GM12878 (cell line): ENCODE data around the gene SLC23A2. TPM values are rescaled to one million over a fixed set of nuclear protein-coding genes. Genes with fewer than 3 reads are reported as not detected.

Experiments used
- ATAC-seq: fragments of 200-7000 bp; cut with Tn5 transposase; 3 replicates; pipeline ENCODE4 v1.9.1; 2020; ENCODE audit warnings: mild to moderate bottlenecking, moderate library complexity
- BruUV-seq: library from RNA; stranded (reverse); fragments of 400-500 nt; replicated peaks from 2 replicates; lab custom pipeline; 2021; lab: Mats Ljungman, UMichigan
- CTCF ChIA-PET: fragments of 300-600 bp; sonication (Branson Sonifier 250); formaldehyde crosslinking; extraction: SDS; loops from one replicate; lab custom pipeline; 2021; ENCODE audit warnings: inconsistent platforms; lab: Yijun Ruan, JAX
- POLR2A ChIA-PET: fragments of 350-600 bp; formaldehyde crosslinking; extraction: SDS; loops from one replicate; lab custom pipeline; 2021; ENCODE audit warnings: inconsistent platforms; lab: Charles Lee
- RAD21 ChIA-PET: fragments of 300-600 bp; sonication (Branson Sonifier 250); formaldehyde crosslinking; loops from one replicate; lab custom pipeline; 2023; ENCODE audit warnings: antibody characterized with exemption; ENCODE audit not compliant: unreplicated experiment; lab: Charles Lee
- SMC1A ChIA-PET: fragments of 300-600 bp; sonication (Branson Sonifier 250); formaldehyde crosslinking; loops from one replicate; lab custom pipeline; 2023; ENCODE audit not compliant: unreplicated experiment, uncharacterized antibody; lab: Charles Lee
- DNase-seq: peaks from one replicate; pipeline ENCODE4 v3.0.0-alpha.2; 2011; ENCODE audit warnings: low read depth, low spot score
- FAIRE-seq: peaks from 3 replicates; lab custom pipeline; 2011; peaks lifted over from hg19 to GRCh38; lab: Jason Lieb, UNC
- H2AFZ ChIP-seq: 2 replicates; pipeline ENCODE4 v1.6.0; 2011; ENCODE audit warnings: low read depth, low read length, control low read depth; ENCODE audit not compliant: control insufficient read depth
- H3K27ac ChIP-seq: 2 replicates; pipeline ENCODE4 v1.5.1; 2011; ENCODE audit warnings: control low read depth; ENCODE audit not compliant: control insufficient read depth, insufficient read depth
- H3K27me3 ChIP-seq, 2 experiments: replicated peaks in 1 of 2; 2 replicates each; pipeline versions ENCODE4 v1.6.0 to v1.6.1; 2011; ENCODE audit warnings: low read length in 1 of 2; ENCODE audit not compliant: control insufficient read depth in 2 of 2, insufficient read depth in 2 of 2
- H3K36me3 ChIP-seq, 2 experiments: 2 replicates each; pipeline ENCODE4 v1.5.1; 2011; ENCODE audit warnings: low read length in 1 of 2; ENCODE audit not compliant: control insufficient read depth in 2 of 2, insufficient read depth in 2 of 2
- H3K4me1 ChIP-seq: 2 replicates; pipeline ENCODE4 v1.6.1; 2011; ENCODE audit warnings: mild to moderate bottlenecking, low read length, moderate library complexity, mixed read lengths; ENCODE audit not compliant: control insufficient read depth, insufficient read depth
- H3K4me2 ChIP-seq: 2 replicates; pipeline ENCODE4 v1.6.0; 2011; ENCODE audit warnings: control low read depth; ENCODE audit not compliant: control insufficient read depth, insufficient read depth
- H3K4me3 ChIP-seq: fragments of 200-600 bp; sonication (generic); 2 replicates; pipeline ENCODE4 v1.5.1; 2016
- H3K79me2 ChIP-seq: 2 replicates; pipeline ENCODE4 v1.6.0; 2011; ENCODE audit warnings: low read length; ENCODE audit not compliant: control insufficient read depth, insufficient read depth
- H3K9ac ChIP-seq: 2 replicates; pipeline ENCODE4 v1.8.0; 2011; ENCODE audit warnings: low read length, control low read depth, mixed read lengths; ENCODE audit not compliant: control insufficient read depth, insufficient read depth
- H3K9me3 ChIP-seq: replicated peaks from 3 replicates; pipeline ENCODE4 v1.5.1; 2011; ENCODE audit warnings: mild to moderate bottlenecking, low read length; ENCODE audit not compliant: control insufficient read depth, insufficient read depth
- H4K20me1 ChIP-seq: 2 replicates; pipeline ENCODE4 v1.6.0; 2011; ENCODE audit not compliant: control insufficient read depth, insufficient read depth
- BRCA1 ChIP-seq: IDR thresholded peaks from 2 replicates; pipeline ENCODE4 v1.6.1; 2011; ENCODE audit warnings: low read depth, low read length, improper control_type of control experiment
- ETV6 ChIP-seq, 2 experiments: fragments of 450-650 bp in 1 of 2; IDR thresholded peaks in 1 of 2; conservative IDR thresholded peaks in 1 of 2; 2 replicates each; pipeline ENCODE4 v1.6.1; 2014; ENCODE audit warnings: antibody characterized with exemption in 1 of 2, borderline replicate concordance in 1 of 2, low read depth in 1 of 2, mild to moderate bottlenecking in 1 of 2, moderate library complexity in 1 of 2
- FOXK2 ChIP-seq: fragments of 450-650 bp; IDR thresholded peaks from 2 replicates; pipeline ENCODE4 v1.6.1; 2017; ENCODE audit warnings: mild to moderate bottlenecking, moderate library complexity
- LARP7 ChIP-seq: fragments of 450-650 bp; IDR thresholded peaks from 2 replicates; pipeline ENCODE4 v1.6.1; 2017; ENCODE audit warnings: mild to moderate bottlenecking
- MEF2A ChIP-seq: IDR thresholded peaks from 2 replicates; pipeline ENCODE4 v1.6.1; 2011; ENCODE audit warnings: low read depth, mild to moderate bottlenecking, low read length, moderate library complexity; ENCODE audit not compliant: insufficient read depth
- NFIC ChIP-seq: IDR thresholded peaks from 2 replicates; pipeline ENCODE4 v1.6.1; 2012; ENCODE audit warnings: low read depth, mild to moderate bottlenecking, inconsistent platforms, low read length, moderate library complexity
- NR2F1 ChIP-seq: fragments of 450-650 bp; conservative IDR thresholded peaks from 2 replicates; pipeline ENCODE4 v1.6.1; 2017; ENCODE audit warnings: mild to moderate bottlenecking
- PAX5 ChIP-seq: IDR thresholded peaks from 2 replicates; pipeline ENCODE4 v1.6.1; 2011; ENCODE audit warnings: low read depth, low read length, borderline replicate concordance
- POU2F2 ChIP-seq: IDR thresholded peaks from 3 replicates; pipeline ENCODE4 v1.6.1; 2011; ENCODE audit warnings: low read depth, mild to moderate bottlenecking, low read length, borderline replicate concordance
- SRF ChIP-seq, 2 experiments: IDR thresholded peaks; 2 replicates each; pipeline ENCODE4 v1.6.1; 2011; ENCODE audit warnings: low read depth in 2 of 2, low read length in 2 of 2, mild to moderate bottlenecking in 1 of 2, moderate library complexity in 1 of 2
- STAT3 ChIP-seq: IDR thresholded peaks from 2 replicates; pipeline ENCODE4 v1.6.1; 2011; ENCODE audit warnings: low read depth, low read length, improper control_type of control experiment
- TAF1 ChIP-seq: IDR thresholded peaks from 2 replicates; pipeline ENCODE4 v1.6.1; 2011; ENCODE audit warnings: mild to moderate bottlenecking, low read depth, low read length, borderline replicate concordance
- USF1 ChIP-seq: IDR thresholded peaks from 2 replicates; pipeline ENCODE4 v1.6.1; 2011; ENCODE audit warnings: borderline replicate concordance, low read depth, mild to moderate bottlenecking, moderate library complexity, mixed read lengths, low read length; ENCODE audit not compliant: insufficient read depth; ENCODE audit errors: extremely low read length
- ZNF622 ChIP-seq: fragments of 450-650 bp; IDR thresholded peaks from 2 replicates; pipeline ENCODE4 v1.6.1; 2017; ENCODE audit warnings: mild to moderate bottlenecking, inconsistent platforms
- WGBS: methylation state at CpG from one replicate; pipeline ENCODE4 v1.1.6; 2016; ENCODE audit warnings: low lambda C conversion rate; ENCODE audit not compliant: insufficient replicate concordance, insufficient coverage; ENCODE audit errors: missing lambda C conversion rate; 5-methylcytosine and 5-hydroxymethylcytosine counted together
- in situ Hi-C: fragments of 300-500 bp; cut with MboI; formaldehyde crosslinking; loops from 9 replicates; pipeline ENCODE4 v1.14.3; 2018; ENCODE audit warnings: mixed read lengths
- intact Hi-C: fragments of 100-400 bp; cut with micrococcal nuclease; formaldehyde crosslinking; loops from one replicate; pipeline ENCODE4 v1.14.2; 2022; ENCODE audit not compliant: unreplicated experiment
- polyA plus RNA-seq, 11 experiments: library from polyadenylated mRNA; depleted of rRNA in 4 of 11; unstranded in 6 of 11; stranded (reverse) in 5 of 11; fragments of >200 nt; fragmentation: Nextera tagmentation in 4 of 11; fragmentation: Illumina TruSeq in 1 of 11; extraction: Ambion mirVana in 4 of 11; extraction: Trizol in 1 of 11; gene quantifications; 1 replicate in 1 of 11; 2 replicates in 10 of 11; pipeline versions ENCODE4 v1.2.1 to v1.2.3, GENCODE V29; 2011 to 2016; ENCODE audit warnings: inconsistent platforms in 2 of 11, missing spikeins in 2 of 11, low read depth in 1 of 11
- total RNA-seq, 4 experiments: library from RNA; depleted of rRNA in 3 of 4; stranded (reverse); fragments of >200 nt in 3 of 4; fragmentation: Illumina TruSeq in 1 of 4; extraction: Trizol in 1 of 4; gene quantifications; 2 replicates each; pipeline versions ENCODE4 v1.2.1 to v1.2.3, GENCODE V29; 2013 to 2021

The SLC23A2 gene
- total and polyA plus RNA-seq, 10 of the 15 experiments (the other 5 are each of a cell fraction or from before 2014, with no cell fraction given), result 4.4 to 56.1 (median 35.5) TPM

GRCh38 chr20:4808872-4809271 is 192.4 kb downstream of the SLC23A2 start (continued):
- TF ChIP-seq USF1 (no peak), SRF (IDR thresholded peaks at IDR 0.05; ENCODE audit: low read depth in 2 of 2, low read length in 2 of 2) (no peak)
- TF ChIP-seq, all 136 proteins: peak for 0

- H3K27ac ChIP-seq, result no peak overlapping the region
- ATAC-seq (no peak), FAIRE-seq (no peak), DNase-seq (no peak)
- ChIA-PET CTCF (interaction anchor here (1.4 to 1.7 kb wide), 3 partner anchors 31 to 150 kb away, joined by 3 to 9 read pairs (median 8); no protein-coding TSS in a partner anchor), SMC1A (interaction anchor here (1.6 kb wide), 1 partner anchor 10 kb away, joined by 4 read pairs; no protein-coding TSS in a partner anchor), POLR2A (interaction anchor here (1.1 kb wide), 1 partner anchor 10 kb away, joined by 3 read pairs; no protein-coding TSS in a partner anchor), RAD21 (no interaction called here)
- no peaks in the 10 kb centered on the region for H4K20me1 ChIP-seq
- TF ChIP-seq ZNF622 (no peak), STAT3 (no peak), POU2F2 (no peak), FOXK2 (no peak), PAX5 (no peak), NFIC (no peak), NR2F1 (no peak), TAF1 (no peak), MEF2A (no peak), BRCA1 (no peak), ETV6 (conservative IDR thresholded peaks at IDR 0.05 in 1 of 2, IDR thresholded peaks at IDR 0.05 in 1 of 2; ENCODE audit: borderline replicate concordance in 1 of 2, low read depth in 1 of 2) (no peak), LARP7 (no peak)
- no peak overlapping the region for H3K9ac ChIP-seq
- no peak overlapping the region for H3K4me3 ChIP-seq
- H3K4me2 ChIP-seq, result no peak overlapping the region
- WGBS, result 77% methylated on average over 18 of the region's 18 CpGs
- H3K36me3 ChIP-seq, result peaks cover 0 to 14% of the 10 kb centered on the region in 2 experiments; a peak in 3 of 4 replicates
- H3K4me1 ChIP-seq, result peaks cover 26% of the 10 kb centered on the region
- H3K9me3 ChIP-seq, result no peaks in the 10 kb centered on the region
- H3K27me3 ChIP-seq, result no peaks in the 10 kb centered on the region
- no peak overlapping the region for H2AFZ ChIP-seq
- no TSS peak for BruUV-seq
- in situ Hi-C loops, result no loop called here
- intact Hi-C loops, result no loop called here
- H3K79me2 ChIP-seq, result peaks cover 5% of the 10 kb centered on the region
Measured at GRCh38 chr20:4805663-4806449, 195.5 kb downstream of the SLC23A2 start.
